ENCODE measurements around the gene AFDN.

The AFDN gene

GRCh38 chr6:167819576-167819975, 7.1 kb upstream of the AFDN start:
- no peak for DNase-seq

DNA sequence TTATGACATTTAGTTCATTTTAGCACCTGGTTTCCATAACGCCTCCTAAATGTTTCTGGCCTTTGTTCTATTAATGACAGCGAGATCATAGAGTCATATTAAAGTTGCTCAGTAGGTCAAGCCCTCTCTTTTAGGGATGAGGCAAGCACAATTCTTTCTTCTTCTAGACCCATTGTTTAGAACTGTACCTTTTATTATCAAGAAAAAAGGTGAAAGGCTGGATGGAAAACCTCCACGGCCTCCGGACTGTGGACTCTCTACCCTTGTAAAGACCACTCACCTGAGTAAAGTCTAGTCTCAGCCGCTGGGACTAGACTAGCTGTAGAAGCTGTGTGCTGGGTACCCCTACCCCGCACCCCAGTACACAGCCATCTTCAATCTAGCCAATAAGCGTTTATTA, 6.0 kb upstream of the AFDN start:
- DNase-seq = no peak

DNA sequence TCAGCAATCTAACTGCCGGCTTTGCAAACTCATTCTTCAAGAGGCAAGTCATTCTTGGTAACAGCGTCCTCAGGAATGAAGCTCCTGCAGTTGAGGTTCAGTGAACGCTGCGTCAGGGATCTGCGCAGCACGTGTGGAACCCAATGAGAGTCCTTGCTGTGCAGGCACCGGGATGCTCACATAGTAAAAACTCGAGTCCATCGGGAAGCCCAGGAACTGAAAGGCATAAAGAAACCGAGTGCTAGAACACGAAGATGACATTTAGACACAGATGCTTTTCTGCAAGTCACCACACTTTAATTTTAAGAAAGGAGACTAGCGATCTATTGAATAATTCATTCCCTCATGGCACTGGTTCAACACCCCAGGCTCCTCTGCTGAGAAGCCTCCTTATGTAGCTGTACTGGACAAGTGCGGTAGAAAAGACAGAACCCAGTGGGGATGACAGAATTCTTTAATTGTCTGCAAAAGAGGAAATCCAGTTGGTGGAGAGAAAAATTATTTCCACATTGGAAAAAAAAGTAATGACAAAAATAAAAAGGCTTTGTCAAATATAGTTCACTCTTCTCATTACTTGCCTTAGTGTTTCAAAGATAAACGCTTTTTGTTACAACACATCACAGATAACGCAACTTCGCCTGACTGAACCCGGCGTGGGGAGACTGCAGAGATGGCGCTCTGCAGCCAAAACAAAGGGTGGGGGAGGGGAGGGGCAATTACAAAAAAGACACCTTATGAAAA, 1.9 kb upstream of the AFDN start:
- peak; percentile 72 for DNase-seq

DNA sequence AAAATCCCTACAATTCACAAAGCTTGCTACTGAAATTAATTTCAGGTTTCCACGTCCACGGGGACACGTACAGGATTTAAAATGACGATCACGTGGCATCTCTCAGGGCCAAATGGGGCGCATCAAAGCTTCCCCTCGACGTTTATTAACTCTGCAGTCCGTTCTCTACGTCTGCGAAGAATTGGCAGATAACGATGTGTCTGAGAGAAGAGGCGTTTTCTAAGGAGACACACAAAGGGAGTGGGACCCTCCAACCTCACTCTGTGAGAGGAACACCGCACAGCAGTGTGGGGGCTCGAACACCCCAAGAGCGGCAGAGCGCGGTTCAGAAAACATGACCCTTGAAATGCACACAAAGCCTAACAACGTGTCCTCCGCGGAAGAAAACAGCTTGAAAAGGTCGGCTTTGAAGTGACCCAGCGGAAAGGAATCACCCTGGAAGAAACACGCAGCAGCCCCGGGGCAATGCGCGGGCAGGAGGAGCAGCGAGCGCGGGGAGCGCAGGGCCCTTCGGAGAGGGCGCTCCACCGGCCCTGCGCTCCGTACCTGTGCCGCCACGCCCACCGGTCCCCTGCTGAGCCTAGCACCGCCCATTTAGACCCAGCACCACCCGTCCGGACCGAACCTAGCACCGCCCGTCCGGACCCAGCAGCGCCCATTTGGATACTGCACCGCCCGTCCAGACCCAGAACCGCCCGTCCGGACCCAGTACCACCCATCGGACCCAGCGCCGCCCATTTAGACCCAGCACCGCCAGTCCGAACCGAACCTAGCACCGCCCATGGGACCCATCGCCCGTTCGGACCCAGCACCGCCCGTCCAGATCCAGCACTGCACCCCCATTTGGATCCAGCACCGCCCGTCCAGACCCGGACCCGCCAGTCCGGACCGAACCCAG, 1.1 kb upstream of the AFDN start:
- peak; percentile 27 for DNase-seq

DNA sequence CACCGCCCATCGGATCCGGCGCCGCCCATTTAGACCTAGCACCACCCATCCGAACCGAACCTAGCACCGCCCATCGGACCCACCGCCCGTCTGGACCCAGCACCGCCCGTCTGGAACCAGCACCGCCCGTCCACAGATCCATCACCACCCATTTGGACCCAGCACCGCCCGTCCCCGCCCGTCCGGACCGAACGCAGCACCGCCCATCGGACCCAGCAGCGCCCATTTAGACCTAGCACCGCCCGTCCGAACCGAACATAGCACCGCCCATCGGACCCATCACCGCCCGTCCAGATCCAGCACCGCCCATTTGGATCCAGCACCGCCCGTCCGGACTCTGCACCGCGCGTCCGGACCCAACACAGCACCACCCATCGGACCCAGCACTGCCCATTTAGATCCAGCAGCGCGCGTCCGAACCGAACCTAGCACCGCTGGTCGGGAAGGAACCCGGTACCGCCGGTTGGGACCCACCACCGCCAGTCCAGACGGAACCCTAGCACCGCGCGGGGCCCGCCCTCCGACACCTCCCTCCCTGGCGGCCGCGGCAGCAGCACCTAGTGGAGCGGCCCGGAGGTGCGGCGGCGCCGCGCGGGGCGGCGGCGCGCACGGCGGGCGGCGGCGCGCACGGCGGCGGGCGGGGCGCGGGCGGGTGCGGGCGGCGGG, 348 bp upstream of the AFDN start:
- peak; percentile 60 for DNase-seq

DNA sequence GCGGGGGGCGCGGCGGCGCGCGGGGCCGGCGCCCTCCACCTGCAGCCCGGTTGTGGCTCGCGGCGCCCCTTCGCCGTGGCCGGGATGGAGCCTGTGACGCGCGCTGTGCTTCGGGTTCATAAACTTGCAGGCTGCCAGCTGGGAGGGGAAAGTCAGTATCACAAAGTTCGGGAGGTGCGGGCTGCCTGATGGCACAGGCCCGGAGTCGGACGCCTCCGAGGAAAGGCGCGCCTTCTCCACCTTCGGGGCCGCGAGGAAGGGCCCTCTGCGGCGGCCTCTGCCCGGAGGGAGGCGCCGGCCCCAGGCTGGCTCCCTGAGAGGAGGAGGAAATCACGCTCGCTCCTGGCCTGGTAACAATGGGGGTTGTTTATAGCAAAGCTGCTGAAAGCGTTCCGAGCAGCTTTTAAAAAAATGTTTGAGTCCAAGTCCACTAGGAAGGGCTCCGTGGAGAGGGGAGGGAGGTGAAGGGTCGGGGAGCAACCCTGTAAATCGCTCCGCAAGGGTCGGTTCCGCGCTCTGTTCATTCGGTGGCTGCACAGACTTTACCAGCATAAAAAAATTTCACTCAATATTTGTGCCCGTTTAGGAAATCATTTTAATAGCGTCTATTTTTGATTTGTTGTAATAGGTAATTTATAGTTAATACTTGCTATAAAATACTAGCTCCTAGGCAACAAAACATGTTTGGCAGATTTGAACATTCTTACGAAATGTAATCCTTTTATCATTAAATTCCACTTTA, 1.0 kb downstream of the AFDN start:
- peak; percentile 25 for DNase-seq

DNA sequence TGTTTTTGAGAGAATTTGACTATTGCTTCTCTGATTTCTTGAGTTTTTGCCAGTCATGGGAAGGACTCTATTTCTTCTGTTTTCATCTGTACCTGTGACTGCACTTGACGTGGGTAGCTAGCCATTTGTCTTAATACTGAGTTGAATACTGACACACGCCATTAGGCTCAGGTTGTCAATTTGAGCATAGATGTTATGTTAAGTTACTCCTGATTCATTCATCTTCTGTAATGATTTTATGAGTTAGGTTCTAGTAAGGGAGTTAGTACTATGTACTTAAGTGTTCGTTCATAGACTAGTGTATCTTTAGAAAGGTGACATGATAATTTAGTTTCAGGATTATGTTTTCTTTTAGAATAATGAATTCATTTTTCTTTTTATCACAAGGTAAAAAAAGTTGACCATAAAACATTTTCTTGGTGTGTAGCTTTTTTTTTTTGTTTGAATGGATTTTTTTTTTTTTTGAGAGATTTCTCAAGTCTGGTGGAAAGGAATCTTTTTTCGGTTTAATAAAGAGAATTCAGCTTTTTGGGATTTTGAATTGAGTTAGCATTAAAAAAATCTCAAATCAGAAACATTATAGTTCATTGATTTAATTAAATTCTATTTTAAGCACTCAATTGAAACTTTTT, 1.7 kb downstream of the AFDN start:
- DNase-seq = no peak

- no peak for DNase-seq
These were observed 2.8 kb downstream of the AFDN start for GRCh38 chr6:167829513-167829912.

DNA sequence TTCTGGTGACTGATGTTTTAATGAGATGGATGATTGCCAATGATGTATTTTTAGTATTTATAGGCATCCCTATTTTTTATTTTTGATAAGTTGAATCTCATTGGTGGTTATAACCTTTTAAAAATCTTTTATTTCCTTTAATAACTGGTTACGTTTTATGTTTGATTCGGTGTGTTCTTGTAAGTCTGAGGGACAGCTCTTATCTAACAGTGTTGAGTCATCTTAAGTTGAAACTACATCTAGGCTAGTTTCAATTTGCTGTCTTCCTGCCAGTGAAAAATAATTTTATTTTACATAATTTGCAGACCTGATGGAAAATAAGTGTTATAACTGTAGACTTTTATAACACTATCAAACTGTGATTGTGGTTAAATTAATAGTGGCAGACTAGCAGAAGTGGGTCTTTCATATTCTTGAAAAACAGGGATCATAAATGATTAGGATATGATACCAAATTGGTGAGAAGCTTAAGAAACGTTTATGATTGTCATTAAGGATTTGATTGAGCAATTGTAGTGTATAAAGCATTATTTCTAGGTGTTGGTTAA, 4.6 kb downstream of the AFDN start:
- DNase-seq = no peak

DNA sequence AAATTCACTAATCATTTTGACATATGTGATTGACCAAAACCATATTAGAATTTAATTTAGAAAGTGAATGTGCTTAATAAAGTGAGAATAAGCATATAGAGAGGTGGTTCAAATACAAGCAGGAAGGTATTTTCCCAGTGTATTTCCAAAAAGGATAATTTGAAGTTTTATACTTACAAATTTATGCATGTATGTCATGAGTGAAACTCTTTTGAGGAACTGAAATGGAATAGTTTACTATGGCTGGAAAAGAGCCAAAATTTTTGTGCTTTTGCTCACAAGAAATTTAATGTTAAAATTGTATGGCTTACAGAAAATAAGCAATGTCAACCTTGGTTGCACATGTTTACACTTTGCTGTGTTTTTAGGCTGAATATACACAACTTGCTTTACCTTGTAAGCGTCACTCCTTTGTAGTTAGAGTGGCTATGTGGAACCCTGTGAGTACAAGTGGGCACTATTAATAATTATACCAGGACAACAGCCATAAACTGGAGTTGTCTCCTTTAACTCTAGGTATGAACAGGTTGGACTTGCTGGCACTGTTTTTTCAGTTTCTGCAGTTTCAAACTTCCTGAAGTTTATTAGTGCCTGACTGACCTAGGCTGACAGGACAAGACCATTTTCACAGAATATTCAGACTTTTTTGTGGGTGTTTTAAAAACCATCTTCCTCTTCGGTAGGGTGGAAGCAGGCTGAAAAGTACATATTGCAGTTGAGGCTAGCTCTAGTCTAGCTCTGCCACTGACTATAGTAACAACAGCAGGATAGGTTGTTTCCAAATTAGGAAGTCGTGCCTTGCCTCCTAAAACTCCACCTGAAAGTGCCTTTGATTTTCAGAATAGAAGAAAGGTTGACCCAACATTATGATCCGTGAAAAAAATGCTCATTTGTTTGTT, 6.0 kb downstream of the AFDN start:
- DNase-seq = peak; percentile 10

GRCh38 chr6:167833396-167833763, 6.7 kb downstream of the AFDN start:
- no peak for DNase-seq

- no peak for DNase-seq
These were observed 8.5 kb downstream of the AFDN start for GRCh38 chr6:167835260-167835659.

DNA sequence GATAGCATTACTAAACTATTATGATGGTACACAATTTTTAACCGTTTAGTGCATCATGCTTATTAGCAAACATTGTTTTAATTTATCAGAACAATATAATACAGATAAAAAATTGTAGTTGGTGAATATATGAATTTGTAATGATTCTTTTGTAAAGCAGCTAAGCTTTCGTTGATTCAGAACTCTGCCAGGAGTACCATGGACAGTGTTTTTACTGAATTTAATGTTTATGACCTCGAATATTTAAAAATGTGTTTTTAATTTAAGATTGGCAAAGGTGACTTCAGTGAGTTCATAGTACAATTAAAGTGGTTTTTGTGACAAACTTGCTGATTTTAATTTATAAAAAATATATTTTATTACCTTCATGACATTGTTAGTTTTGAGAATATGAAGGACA, 10.0 kb downstream of the AFDN start:
- DNase-seq = no peak

DNA sequence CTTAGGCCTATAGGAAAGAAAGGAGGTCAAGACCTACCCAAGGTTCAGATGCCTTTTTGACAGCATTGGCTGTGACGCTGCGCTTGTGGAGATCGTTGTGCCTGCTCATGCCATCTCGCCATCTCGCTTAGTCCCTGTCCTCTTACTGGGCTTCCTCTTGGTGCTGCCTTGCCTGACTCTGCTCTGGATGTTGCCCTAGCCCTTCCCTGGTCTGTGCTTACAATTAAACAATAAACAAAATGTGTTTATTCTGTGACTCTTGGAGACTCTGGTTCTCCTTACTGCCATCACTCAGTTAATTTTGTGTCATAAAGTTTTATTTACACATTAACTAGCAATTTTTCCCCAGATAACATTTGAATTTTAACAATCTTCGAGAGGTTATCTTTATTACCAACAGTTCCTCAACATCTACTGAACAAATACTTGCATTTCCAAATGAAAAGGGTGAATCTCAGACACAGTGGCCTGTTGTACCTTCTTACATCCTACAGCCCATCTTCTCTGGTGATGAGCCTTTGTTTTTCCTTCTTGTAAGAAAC, 11.6 kb downstream of the AFDN start:
- DNase-seq = no peak

DNA sequence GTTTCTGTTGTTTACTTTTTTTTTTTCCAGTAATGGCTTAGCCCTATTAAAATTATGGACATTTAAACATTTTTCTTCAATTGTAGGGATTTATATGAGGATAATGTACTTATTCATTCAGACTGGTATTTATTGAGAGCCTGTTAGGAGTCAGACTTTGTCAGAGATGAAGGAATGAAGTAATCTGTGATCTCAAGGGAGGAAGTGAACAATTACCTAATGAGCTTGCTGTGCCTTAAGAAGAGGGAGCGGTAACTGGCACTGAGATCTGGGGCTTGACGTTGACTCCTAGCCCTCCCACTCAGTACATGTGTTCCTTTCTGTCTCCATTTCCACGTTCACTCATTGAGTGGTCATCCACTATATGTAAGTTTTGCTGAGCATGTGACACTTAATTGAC, 12.6 kb downstream of the AFDN start:
- DNase-seq = no peak

GRCh38 chr6:167839755-167840154, 13.0 kb downstream of the AFDN start:
- no peak for DNase-seq

DNA sequence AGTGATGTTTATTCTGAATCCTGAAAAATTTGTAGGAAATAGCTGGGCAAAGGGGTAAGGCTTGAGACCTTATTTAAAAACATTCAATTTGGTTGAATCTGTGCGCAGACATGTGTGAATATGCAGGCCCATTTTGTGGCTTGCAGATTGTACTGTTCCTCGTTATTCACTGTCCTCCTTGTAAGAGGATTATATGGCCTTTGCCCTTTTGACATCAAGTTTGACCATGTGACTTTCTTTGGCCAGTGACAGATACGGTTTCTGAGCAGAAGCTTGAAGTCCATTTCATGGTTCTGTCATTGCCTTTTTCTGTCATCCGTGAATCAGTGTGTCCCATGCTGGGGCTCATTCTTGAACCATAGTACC, 13.4 kb downstream of the AFDN start:
- DNase-seq = no peak

DNA sequence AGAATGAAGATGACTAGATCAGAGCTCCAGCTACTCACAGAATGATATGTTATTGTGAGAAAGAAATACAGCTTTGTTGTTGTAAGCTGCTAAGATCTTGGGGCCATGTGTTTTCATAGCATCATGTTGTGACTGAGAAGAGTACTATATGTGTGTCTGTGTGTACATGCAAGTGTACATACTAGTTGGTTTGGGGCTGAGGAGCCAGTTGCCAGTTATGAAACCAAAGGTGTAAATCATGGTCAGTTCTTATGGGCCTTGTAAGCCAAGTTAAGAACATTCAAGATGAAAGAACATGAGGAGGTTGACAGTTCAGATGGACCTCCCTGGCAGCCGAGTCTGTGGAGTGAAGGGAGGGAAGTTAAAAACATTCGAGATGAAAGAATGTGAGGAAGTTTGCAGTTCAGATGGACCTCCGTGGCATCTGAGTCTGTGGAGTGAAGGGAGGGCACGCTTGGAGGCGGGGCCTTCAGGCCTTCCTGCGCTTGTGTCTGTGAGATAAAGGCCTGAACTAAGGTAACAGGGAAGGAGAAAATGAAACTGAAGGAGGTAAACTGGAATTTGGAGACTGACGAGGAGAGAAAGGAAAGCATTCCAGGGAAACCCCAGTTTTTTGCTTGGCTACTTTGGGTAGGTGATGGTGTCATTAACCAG, 13.9 kb downstream of the AFDN start:
- DNase-seq = no peak

GRCh38 chr6:167841981-167842380, 15.3 kb downstream of the AFDN start:
- no peak for DNase-seq

GRCh38 chr6:167842457-167842856, 15.7 kb downstream of the AFDN start:
- no peak for DNase-seq
